T-helper 2 cell treated with Interferon-gamma antibody and Interleukin-4, amounts not matched to agents 5 μg/mL and 100 μg/mL, for 36 hours (primary cell): ENCODE data around the gene PDE4D.

Experiments
- DNase-seq: peaks from one replicate; pipeline ENCODE4 v3.0.0; 2021; ENCODE audit warnings: low spot score
- H3K27ac Mint-ChIP-seq: one replicate; pipeline ENCODE4 v1.8.0; 2021; ENCODE audit warnings: mild to moderate bottlenecking, mixed read lengths
- H3K27me3 Mint-ChIP-seq: one replicate; pipeline ENCODE4 v1.8.0; 2021; ENCODE audit warnings: low read depth, mixed read lengths
- H3K36me3 Mint-ChIP-seq: one replicate; pipeline ENCODE4 v1.8.0; 2021; ENCODE audit warnings: low read depth, mixed read lengths
- H3K4me1 Mint-ChIP-seq: one replicate; pipeline ENCODE4 v1.8.0; 2021; ENCODE audit warnings: low read depth, mixed read lengths
- H3K4me3 Mint-ChIP-seq: one replicate; pipeline ENCODE4 v1.8.0; 2022; ENCODE audit warnings: mild to moderate bottlenecking, moderate library complexity, mixed read lengths
- H3K9me3 Mint-ChIP-seq: one replicate; pipeline ENCODE4 v1.8.0; 2021; ENCODE audit warnings: mixed read lengths

PDE4D gene

GRCh38 chr5:59081693-59082092, 811.8 kb downstream of the PDE4D start:
- H3K36me3 Mint-ChIP-seq = no peaks in the 10 kb centered on the region
- H3K27ac Mint-ChIP-seq = no peak overlapping the region
- no peak overlapping the region for H3K4me3 Mint-ChIP-seq
- DNase-seq = no peak
- H3K4me1 Mint-ChIP-seq = no peaks in the 10 kb centered on the region
- H3K9me3 Mint-ChIP-seq = no peaks in the 10 kb centered on the region
- peaks cover 23% of the 10 kb centered on the region for H3K27me3 Mint-ChIP-seq

GRCh38 chr5:59079622-59080620, 813.6 kb downstream of the PDE4D start:
- H3K27me3 Mint-ChIP-seq = peaks cover 18% of the 10 kb centered on the region
- H3K36me3 Mint-ChIP-seq = no peaks in the 10 kb centered on the region
- no peaks in the 10 kb centered on the region for H3K4me1 Mint-ChIP-seq
- H3K4me3 Mint-ChIP-seq = no peak overlapping the region
- H3K27ac Mint-ChIP-seq = no peak overlapping the region
- no peak for DNase-seq
- no peaks in the 10 kb centered on the region for H3K9me3 Mint-ChIP-seq

GRCh38 chr5:59071755-59072549, 821.6 kb downstream of the PDE4D start:
- H3K4me1 Mint-ChIP-seq = peaks cover 7% of the 10 kb centered on the region
- DNase-seq = no peak
- peaks cover 9% of the 10 kb centered on the region for H3K27me3 Mint-ChIP-seq
- H3K4me3 Mint-ChIP-seq = no peak overlapping the region
- H3K36me3 Mint-ChIP-seq = peaks cover 2% of the 10 kb centered on the region
- H3K27ac Mint-ChIP-seq = no peak overlapping the region
- H3K9me3 Mint-ChIP-seq = no peaks in the 10 kb centered on the region

GRCh38 chr5:59069438-59070079, 824.0 kb downstream of the PDE4D start:
- no peak overlapping the region for H3K27ac Mint-ChIP-seq
- peaks cover 4% of the 10 kb centered on the region for H3K36me3 Mint-ChIP-seq
- H3K9me3 Mint-ChIP-seq = no peaks in the 10 kb centered on the region

GRCh38 chr5:59067956-59068656, 825.4 kb downstream of the PDE4D start:
- no peak for DNase-seq
- H3K36me3 Mint-ChIP-seq = peaks cover 4% of the 10 kb centered on the region
- H3K27ac Mint-ChIP-seq = no peak overlapping the region
- H3K4me3 Mint-ChIP-seq = no peak overlapping the region
- H3K4me1 Mint-ChIP-seq = peaks cover 5% of the 10 kb centered on the region
- no peaks in the 10 kb centered on the region for H3K9me3 Mint-ChIP-seq
- H3K27me3 Mint-ChIP-seq = peaks cover 5% of the 10 kb centered on the region

More at GRCh38 chr5:59069438-59070079, 824.0 kb downstream of the PDE4D start:
- Mint-ChIP-seq H3K4me3 (no peak overlapping the region), H3K27me3 (peaks cover 5% of the 10 kb centered on the region), H3K4me1 (peaks cover 7% of the 10 kb centered on the region)
- DNase-seq = no peak

GRCh38 chr5:59066367-59067163, 827.0 kb downstream of the PDE4D start:
- Mint-ChIP-seq H3K4me3 (no peak overlapping the region), H3K36me3 (peaks cover 2% of the 10 kb centered on the region), H3K27me3 (peaks cover 9% of the 10 kb centered on the region), H3K27ac (no peak overlapping the region), H3K4me1 (peaks cover 2% of the 10 kb centered on the region), H3K9me3 (no peaks in the 10 kb centered on the region)
- no peak for DNase-seq

- Mint-ChIP-seq H3K36me3 (peaks cover 2% of the 10 kb centered on the region), H3K4me3 (no peak overlapping the region), H3K9me3 (no peaks in the 10 kb centered on the region), H3K4me1 (peaks cover 2% of the 10 kb centered on the region), H3K27ac (no peak overlapping the region), H3K27me3 (peaks cover 11% of the 10 kb centered on the region)
- no peak for DNase-seq
Measured at GRCh38 chr5:59065554-59065953, 828.0 kb downstream of the PDE4D start.

GRCh38 chr5:59064293-59064692, 829.2 kb downstream of the PDE4D start:
- H3K36me3 Mint-ChIP-seq = peaks cover 2% of the 10 kb centered on the region
- DNase-seq = no peak
- peaks cover 14% of the 10 kb centered on the region for H3K27me3 Mint-ChIP-seq
- H3K4me3 Mint-ChIP-seq = no peak overlapping the region
- H3K27ac Mint-ChIP-seq = no peak overlapping the region
- no peaks in the 10 kb centered on the region for H3K9me3 Mint-ChIP-seq
- H3K4me1 Mint-ChIP-seq = peaks cover 2% of the 10 kb centered on the region

GRCh38 chr5:59062986-59063683, 830.4 kb downstream of the PDE4D start:
- no peaks in the 10 kb centered on the region for H3K9me3 Mint-ChIP-seq
- H3K27me3 Mint-ChIP-seq = peaks cover 21% of the 10 kb centered on the region
- peaks cover 2% of the 10 kb centered on the region for H3K4me1 Mint-ChIP-seq
- H3K36me3 Mint-ChIP-seq = peaks cover 2% of the 10 kb centered on the region
- H3K27ac Mint-ChIP-seq = no peak overlapping the region
- DNase-seq = no peak
- no peak overlapping the region for H3K4me3 Mint-ChIP-seq

- Mint-ChIP-seq H3K4me3 (no peak overlapping the region), H3K27me3 (peaks cover 21% of the 10 kb centered on the region), H3K27ac (no peak overlapping the region), H3K9me3 (no peaks in the 10 kb centered on the region), H3K4me1 (no peaks in the 10 kb centered on the region), H3K36me3 (peaks cover 2% of the 10 kb centered on the region)
- DNase-seq = no peak
Measured at GRCh38 chr5:59061377-59061776, 832.1 kb downstream of the PDE4D start.

- H3K27ac Mint-ChIP-seq = no peak overlapping the region
- no peak overlapping the region for H3K4me3 Mint-ChIP-seq
- DNase-seq = no peak
- H3K4me1 Mint-ChIP-seq = no peaks in the 10 kb centered on the region
- no peaks in the 10 kb centered on the region for H3K36me3 Mint-ChIP-seq
- H3K9me3 Mint-ChIP-seq = no peaks in the 10 kb centered on the region
- H3K27me3 Mint-ChIP-seq = peaks cover 35% of the 10 kb centered on the region
Measured at GRCh38 chr5:59058969-59059687, 834.4 kb downstream of the PDE4D start.

- no peaks in the 10 kb centered on the region for H3K4me1 Mint-ChIP-seq
- no peaks in the 10 kb centered on the region for H3K36me3 Mint-ChIP-seq
- H3K4me3 Mint-ChIP-seq = no peak overlapping the region
- peaks cover 35% of the 10 kb centered on the region for H3K27me3 Mint-ChIP-seq
- no peaks in the 10 kb centered on the region for H3K9me3 Mint-ChIP-seq
- H3K27ac Mint-ChIP-seq = no peak overlapping the region
- DNase-seq = no peak
Measured at GRCh38 chr5:59058237-59058636, 835.3 kb downstream of the PDE4D start.
